NB4 (cell line): Measurements from ENCODE around the gene SIRPA.

Source experiments
- DNase-seq: peaks from one replicate; pipeline ENCODE4 v3.0.0; 2010; ENCODE audit warnings: low read depth
- H3K4me3 ChIP-seq: one replicate; pipeline ENCODE4 v1.5.1; 2011; ENCODE audit warnings: mild to moderate bottlenecking, low read depth, low read length, moderate library complexity
- CTCF ChIP-seq: IDR thresholded peaks from one replicate; pipeline ENCODE4 v1.5.1; 2012; ENCODE audit warnings: low read depth, low read length
- MAX ChIP-seq: IDR thresholded peaks from 2 replicates; pipeline ENCODE4 v1.6.1; 2011; ENCODE audit warnings: low read depth, low read length
- MYC ChIP-seq: IDR thresholded peaks from 2 replicates; pipeline ENCODE4 v1.6.1; 2011; ENCODE audit warnings: low read depth, low read length
- POLR2A ChIP-seq: IDR thresholded peaks from 2 replicates; pipeline ENCODE4 v1.6.1; 2011; ENCODE audit warnings: mild to moderate bottlenecking; ENCODE audit not compliant: insufficient read length; ENCODE audit errors: extremely low read depth

Gene SIRPA

GRCh38 chr20:1880529-1881239 is 14.5 kb upstream of the SIRPA start:
- no peak for TF ChIP-seq MAX
- no peak for TF ChIP-seq MYC
- no peak for TF ChIP-seq CTCF
- no peak for TF ChIP-seq POLR2A
- no peak for DNase-seq
- no peak overlapping the region for H3K4me3 ChIP-seq

GRCh38 chr20:1881240-1881835 is 13.9 kb upstream of the SIRPA start:
- TF ChIP-seq CTCF (no peak), MYC (no peak), MAX (no peak), POLR2A (no peak)
- no peak for DNase-seq
- no peak overlapping the region for H3K4me3 ChIP-seq

DNA sequence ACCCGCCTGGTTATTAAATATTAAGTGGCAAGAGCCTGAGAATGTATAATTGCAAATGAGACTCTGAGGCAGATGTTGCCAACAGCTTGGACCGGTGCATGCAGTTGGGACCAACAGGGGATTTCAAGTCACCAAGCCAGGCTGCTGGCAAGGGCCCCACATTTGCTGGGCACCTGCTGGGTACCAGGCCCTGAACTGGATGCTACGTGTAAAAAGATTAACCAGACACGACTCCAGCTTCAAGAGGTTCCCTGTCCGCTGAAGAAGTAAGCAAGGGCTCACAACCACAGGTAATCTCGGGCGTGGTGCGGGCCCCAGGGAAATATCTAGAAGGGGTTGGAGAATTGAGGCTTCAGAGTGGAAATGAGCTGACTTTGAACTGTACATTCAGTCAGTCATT is 13.2 kb upstream of the SIRPA start:
- no peak for TF ChIP-seq MYC
- no peak for TF ChIP-seq POLR2A
- TF ChIP-seq CTCF, result no peak
- no peak for TF ChIP-seq MAX
- no peak for DNase-seq
- no peak overlapping the region for H3K4me3 ChIP-seq

- TF ChIP-seq MYC, result no peak
- TF ChIP-seq CTCF, result no peak
- no peak for TF ChIP-seq MAX
- no peak for TF ChIP-seq POLR2A
- no peak overlapping the region for H3K4me3 ChIP-seq
- peak; percentile 38 for DNase-seq
Observed at GRCh38 chr20:1883986-1884385, 11.2 kb upstream of the SIRPA start.

GRCh38 chr20:1885254-1885653 is 10.0 kb upstream of the SIRPA start:
- H3K4me3 ChIP-seq, result no peak overlapping the region
- no peak for DNase-seq
- no peak for TF ChIP-seq MYC
- TF ChIP-seq MAX, result no peak
- TF ChIP-seq CTCF, result no peak
- TF ChIP-seq POLR2A, result no peak
